NCI-H1436 (cell line): ENCODE data around the gene GPS2.

Experiments
- DNase-seq: peaks from one replicate; lab custom pipeline; 2025; lab: John Stamatoyannopoulos, UW

GPS2 gene, protein sequence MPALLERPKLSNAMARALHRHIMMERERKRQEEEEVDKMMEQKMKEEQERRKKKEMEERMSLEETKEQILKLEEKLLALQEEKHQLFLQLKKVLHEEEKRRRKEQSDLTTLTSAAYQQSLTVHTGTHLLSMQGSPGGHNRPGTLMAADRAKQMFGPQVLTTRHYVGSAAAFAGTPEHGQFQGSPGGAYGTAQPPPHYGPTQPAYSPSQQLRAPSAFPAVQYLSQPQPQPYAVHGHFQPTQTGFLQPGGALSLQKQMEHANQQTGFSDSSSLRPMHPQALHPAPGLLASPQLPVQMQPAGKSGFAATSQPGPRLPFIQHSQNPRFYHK

DNA sequence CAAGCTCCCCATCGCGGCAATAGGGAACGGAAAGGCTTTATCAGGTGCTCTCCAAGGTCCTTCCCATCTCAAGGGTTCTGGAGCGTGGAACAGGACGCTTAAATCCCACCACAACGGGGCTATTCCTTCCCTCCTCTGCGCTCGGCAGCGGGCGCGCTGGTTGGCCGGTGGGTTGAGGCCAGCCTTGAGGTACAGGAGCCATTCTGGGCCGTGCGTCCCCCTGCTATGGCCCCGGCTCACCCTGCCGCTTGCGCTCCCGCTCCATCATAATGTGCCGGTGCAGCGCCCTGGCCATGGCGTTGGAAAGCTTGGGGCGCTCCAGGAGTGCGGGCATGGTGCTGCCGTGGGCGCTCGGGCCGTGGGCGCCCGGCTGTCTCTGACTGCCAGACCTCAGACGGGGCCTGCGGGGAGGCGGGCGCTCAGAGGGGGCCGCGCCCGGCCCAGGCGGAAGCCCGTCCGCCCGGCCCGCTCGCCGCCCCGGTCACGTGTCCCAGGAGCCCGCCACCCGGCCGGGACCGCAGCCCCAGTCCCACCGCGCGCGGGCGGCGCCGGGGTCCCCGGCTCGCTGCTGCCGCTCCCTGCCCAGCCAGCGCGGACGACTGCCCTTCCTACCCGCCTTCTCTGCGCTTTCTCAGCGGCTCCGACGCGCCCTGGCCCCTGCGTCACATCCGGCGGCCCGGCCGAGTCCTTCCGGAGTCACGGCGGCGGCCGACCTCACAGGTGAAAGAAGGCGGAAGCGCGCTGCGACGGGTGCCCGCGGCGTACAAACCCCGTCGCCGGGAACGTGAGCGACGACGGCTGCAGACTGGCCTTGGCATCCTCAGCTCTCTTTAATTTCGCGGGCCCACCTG is at the start of gene GPS2:
Gene GPS2 (minus strand): TSS at position 642 of the 851 bp plus-strand sequence. CDS start 308 bp downstream, at position 334.
- DNase-seq: peak; percentile 87

DNA sequence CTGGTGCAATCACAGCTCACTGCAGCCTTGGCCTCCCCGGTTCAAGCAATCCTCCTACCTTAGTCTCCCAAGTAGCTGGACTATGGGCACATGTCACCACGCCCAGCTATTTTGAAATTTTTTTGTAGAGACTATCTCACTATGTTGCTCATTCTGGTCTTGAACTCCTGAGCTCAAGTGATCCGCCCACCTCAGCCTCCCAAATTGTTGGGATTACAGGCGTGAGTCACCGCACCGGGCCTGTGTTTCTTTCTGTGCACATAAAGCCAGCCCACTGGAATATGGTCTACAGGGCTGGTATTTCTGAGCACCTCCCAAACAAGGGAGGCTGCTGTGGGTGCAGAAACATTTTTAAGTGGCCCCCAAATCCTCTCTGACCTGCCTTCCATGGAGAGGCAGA is 48.2 kb upstream of the GPS2 start:
- DNase-seq: no peak

DNA sequence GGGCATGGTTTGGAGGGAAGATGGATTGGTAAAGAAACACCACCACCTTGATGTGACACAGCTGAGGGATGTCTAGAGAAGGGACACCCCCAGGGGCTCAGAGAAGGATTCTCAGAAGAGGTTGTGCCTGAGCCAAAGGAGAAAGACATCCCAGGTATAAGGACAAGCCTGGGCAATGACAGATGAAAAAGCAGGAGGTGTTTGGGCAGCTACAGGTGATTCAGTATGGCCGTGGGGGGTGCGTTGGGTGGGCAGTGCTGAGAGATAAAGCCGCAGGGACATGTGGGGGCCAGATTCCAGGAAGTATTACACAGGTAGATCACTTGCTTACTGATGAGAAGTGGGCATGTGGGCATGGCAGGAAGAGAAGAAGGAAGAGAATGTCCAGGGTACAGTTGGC is 46.7 kb upstream of the GPS2 start:
- no peak for DNase-seq

DNA sequence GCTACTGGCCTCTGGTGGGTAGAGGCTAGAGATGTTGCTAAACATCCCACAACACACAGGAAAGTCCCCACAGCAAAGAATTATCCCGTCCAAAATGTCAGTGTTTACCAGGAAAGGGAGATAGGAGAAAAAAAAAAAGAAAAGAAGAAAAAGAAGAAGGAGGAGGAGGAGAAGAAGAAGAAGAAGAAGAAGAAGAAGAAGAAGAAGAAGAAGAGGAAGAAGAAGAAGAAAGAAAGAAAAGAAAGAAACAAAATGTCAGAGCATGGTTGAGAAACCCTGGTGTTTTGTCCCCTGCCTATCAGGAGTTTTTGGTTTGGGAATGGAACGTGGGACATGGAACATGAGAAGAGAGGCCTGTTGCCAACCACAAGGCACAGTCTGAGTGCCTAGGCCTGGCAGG is 42.2 kb upstream of the GPS2 start:
- DNase-seq: no peak

DNA sequence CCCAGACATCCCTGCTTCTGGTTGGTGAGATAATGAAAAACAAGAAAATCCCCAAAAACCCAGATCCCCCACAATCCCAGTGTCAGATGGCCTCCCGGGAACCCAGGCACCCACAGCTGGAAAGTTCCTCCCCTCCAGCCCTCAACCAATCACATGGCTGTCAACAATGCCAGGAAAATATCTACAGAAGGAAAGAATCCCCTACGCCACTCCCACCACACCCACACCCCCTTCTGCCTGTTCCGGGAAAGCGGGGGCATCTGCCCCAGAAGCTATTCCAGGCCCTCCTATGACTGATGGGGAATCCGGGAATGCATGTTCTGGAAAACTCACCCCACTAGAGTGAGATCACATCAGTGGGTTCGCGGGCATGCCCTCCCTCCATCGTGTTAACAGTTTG is 41.6 kb upstream of the GPS2 start:
- no peak for DNase-seq

DNA sequence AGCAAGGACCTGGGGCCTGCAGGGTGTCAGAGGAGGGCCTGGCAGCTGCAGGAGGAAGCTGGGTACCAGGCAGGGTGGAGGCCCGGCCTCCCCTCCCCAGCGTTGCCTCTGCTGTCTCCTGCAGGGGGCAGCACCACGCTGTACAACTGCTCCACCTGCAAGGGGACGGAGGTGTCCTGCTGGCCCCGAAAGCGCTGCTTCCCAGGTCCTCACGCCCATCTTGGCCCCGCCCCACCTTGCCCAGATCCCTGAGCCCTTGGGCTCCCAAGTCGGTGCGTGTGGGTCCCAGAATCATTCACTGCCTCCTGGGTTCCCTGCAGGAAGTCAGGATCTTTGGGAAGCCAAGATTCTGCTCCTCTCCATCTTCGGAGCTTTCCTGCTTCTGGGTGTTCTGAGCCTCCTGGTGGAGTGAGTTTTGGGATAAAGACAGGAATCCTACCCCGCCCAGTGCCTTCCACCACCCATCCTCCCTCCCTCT is 41.0 kb upstream of the GPS2 start:
- peak; percentile 59 for DNase-seq

DNA sequence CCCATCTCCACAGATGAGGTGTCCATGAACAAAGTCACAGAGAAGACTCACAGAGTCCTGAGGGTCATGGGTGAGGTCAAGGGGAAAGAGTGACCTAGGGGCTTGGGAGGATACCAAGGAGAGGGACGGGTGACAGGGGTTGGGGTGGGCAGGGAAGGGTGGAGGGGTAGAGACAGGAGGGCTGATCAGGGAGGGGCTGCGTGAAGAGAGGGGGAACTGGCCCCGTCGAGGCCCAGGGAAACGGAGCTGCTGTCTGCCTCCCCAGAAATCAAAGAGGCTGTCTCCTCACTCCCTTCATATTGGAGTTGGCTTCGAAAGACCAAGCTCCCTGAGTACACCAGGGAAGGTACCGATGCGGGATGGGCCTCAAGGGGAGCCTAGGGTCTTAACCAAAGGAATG is 40.4 kb upstream of the GPS2 start:
- no peak for DNase-seq

DNA sequence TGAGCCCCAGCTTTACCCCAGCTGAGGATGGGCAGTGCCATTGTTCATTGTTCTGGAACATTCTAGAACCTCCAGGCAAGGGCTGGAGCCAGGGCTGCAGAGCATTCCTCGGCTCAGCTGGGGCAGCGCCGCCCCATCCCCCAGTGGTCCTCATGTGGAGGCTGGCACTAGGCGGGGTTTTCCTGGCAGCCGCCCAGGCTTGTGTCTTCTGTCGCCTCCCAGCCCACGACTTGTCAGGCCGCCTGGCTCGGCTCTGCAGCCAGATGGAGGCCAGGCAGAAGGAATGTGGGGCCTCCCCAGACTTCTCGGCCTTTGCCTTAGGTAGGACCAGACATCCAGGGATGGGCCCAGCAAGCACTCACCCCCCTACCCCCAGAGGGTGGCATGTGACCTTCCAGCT is 39.9 kb upstream of the GPS2 start, which contains the start of gene TMEM95:
Gene TMEM95 (plus strand): TSS at position 104 of the 400 bp plus-strand sequence. CDS start 49 bp downstream, at position 153.
- no peak for DNase-seq

DNA sequence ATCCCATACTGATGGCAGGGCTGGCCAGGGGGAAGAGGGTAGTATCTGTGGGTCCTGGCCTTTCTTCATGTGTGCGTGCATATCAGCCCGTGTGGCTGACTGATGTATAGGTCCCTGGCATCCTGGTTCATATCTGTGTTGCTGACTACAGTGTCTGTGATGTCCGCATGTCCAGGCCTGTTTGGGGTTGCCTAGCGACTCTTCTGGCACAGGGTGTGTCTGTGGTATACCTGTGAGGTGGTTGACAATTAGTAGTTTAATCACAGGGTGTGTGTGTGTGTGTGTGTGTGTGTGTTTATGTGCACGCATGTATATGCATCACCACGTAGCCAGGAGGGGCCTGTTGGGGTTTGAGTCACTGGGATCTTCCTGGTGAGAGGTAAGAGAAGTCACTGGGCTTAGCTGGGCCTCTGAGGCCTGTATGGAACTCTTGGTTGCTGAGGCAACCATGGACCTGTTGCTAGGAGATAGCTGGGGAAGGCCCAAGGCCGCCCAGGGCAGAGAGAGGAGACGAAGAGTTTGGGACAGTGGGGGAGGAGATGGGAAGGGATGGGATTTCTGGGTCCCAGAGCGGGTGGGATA is 39.2 kb upstream of the GPS2 start:
- DNase-seq: no peak

DNA sequence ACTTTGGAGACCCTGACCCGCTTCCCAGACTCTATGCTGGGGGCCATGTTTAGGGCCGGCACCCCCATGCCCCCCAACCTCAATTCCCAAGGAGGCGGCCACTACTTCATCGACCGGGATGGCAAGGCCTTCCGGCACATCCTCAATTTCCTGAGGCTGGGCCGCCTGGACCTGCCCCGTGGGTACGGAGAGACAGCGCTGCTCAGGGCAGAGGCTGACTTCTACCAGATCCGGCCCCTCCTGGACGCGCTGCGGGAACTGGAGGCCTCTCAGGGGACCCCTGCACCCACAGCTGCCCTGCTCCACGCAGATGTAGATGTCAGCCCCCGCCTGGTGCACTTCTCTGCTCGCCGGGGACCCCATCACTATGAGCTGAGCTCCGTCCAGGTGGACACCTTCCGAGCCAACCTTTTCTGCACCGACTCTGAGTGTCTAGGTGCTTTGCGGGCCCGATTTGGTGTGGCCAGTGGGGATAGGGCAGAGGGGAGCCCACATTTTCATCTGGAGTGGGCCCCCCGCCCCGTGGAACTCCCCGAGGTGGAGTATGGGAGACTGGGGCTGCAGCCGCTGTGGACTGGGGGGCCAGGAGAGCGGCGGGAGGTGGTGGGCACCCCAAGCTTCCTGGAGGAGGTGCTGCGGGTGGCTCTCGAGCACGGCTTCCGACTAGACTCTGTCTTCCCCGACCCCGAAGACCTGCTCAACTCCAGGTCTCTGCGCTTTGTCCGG is 37.9 kb upstream of the GPS2 start:
- no peak for DNase-seq

DNA sequence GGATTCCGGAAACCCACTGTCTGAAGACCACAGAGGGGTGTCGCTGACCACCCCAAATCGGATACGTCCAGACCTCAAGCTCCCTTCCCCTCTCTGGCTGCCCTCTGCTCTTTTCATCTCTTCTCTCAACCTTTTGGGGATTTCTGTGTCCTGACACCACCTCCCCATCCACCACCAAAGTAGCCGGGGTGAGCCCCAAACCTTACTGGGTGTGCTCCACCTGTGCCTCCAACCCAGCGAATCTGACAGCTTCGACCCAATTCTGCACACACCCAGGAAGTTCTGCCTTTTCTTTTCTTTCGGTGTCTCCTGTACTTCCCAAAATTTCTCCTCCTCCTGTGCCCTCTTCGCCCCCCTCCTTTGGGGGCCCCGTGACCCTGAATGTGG is 37.3 kb upstream of the GPS2 start:
- DNase-seq: no peak

DNA sequence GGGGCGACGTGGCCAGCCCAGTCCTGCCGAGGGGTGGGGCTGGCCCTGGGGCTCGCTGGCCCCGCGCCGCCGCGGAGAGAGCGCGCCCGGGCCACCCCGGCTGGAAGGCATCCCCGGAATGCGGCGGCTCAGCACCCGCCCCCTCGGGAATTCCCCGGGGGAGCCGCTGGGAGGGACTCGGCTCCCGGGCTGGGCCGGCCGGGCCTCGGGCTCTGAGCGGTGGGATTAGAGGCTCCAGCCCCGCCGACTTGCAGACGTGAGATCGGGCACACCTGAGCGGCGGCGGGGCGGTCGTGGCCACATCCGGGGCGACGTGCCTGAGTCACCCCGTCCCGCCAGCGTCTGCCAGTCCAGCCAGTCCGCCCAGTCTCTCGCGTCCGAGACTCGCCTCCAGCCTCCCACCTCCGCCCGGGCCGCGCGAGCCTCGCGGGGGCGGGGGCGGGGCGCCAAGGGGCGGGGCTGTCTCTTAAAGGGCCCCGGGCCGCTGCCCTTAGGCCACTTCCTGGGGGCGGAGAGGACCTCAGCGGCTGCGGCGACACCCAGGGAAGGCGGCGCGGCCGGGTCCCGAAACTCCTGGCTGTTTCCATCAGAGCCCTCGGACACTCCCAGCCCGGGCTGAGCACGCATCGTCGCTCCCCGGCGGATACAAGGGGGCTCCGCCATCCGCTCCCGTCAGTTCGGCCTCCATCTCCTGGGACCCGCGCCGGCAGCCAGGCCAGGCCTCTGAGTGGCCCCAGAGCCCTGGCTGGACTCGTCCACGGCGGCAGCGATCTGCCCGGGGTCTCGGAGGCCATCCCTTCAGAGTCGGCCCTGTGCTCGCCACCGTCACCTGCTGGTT is 36.7 kb upstream of the GPS2 start, which contains the start of gene KCTD11:
Gene KCTD11 (plus strand): TSS at position 498 of the 838 bp plus-strand sequence.
- no peak for DNase-seq

DNA sequence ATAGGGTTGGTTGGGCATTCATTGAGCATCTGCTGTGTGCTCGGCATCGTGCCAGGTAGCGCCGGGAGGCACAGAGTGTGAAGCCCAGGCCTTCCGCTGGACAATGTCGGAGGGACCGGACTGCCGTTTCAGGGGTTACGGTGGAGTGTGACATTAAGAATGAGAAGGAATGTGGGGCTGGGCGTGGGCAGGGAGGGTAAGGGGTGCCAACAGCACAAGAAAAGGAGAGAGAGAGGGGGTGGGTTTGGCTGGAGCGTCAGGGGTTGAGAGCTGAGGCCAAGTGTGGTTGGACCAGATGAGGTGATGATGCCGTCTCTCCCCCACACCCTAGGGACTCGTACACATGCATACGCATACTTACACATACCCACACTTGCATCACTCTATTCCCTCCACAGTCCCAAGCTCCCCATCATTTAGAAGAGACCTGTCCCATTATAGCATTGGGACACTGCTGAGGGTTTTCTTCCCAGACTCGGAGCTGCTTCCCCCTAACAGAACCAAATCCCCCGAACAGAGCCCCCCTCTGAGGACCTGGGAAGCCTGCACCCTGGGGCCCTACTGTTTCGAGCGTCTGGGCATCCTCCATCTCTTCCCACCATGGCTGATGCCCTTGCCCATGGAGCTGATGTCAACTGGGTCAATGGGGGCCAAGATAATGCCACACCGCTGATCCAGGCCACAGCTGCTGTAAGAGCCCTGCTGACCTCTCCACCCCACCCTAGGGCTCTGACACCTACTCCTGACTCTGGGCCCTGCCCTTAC is 33.5 kb upstream of the GPS2 start:
- DNase-seq: no peak

DNA sequence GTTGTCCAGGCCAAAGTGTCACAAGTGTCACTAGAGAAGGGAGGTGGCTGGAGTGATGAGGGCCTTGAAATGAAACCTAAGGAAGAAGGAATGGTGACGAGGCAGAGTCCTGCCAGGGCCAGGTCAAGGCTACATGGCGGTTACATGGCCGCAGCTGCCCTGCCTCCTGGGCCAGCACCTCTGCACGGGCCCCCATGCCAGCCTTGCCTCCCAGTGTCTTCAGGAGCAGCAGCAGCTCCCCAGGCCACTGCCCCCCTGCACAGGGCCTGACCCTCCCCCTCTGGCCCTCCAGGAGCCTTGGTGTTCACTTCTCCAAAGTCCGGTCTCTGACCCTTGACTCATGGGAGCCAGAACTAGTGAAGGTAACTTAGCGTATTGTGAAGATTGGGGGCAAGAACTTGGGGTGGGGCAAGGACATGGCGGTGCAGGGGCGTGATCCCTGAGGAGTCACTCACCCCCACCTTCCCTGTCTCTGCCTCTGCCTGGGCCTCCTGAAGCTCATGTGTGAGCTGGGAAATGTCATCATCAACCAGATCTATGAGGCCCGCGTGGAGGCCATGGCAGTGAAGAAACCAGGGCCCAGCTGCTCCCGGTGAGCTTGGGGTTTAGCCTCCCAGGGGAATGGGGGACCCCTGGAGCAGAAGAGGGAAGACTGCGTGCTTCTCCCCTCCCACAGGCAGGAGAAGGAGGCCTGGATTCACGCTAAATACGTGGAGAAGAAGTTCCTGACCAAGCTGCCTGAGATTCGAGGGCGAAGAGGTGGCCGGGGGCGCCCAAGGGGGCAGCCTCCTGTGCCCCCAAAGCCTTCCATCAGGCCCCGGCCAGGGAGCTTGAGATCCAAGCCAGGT is 32.7 kb upstream of the GPS2 start:
- DNase-seq: no peak

DNA sequence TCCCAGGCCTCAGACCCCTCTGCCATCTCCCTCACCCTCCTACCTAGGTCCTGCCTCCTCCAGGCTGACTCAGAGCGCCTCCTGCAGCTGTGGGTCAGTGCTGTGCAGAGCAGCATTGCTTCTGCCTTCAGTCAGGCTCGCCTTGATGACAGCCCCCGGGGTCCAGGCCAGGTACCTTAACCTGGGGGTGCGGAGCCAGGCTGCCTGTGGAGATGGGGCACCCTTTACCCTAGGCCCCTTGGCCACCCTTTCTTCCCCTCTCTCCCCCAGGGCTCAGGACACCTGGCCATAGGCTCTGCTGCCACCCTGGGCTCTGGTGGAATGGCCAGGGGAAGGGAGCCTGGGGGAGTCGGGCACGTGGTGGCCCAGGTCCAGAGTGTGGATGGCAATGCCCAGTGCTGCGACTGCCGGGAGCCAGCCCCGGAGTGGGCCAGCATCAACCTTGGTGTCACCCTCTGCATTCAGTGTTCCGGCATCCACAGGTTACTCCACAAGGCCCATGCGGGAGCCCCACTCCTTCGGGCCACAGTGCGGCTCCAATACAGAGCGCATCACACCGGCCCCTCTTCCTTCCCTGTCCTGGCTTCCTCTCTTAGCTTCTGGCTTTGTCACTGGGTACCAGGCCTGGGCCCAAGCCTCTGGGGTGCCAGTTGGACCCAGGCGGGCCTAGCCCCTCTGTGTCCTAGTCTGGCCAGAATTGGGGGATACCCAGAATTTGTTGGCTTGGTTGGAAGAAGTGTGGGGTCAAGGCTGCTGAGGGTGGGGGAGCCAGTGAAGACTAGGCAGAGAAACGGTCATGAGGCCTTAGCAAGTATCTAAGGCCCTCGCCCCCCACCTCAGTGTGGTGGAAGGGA is 31.8 kb upstream of the GPS2 start:
- no peak for DNase-seq

DNA sequence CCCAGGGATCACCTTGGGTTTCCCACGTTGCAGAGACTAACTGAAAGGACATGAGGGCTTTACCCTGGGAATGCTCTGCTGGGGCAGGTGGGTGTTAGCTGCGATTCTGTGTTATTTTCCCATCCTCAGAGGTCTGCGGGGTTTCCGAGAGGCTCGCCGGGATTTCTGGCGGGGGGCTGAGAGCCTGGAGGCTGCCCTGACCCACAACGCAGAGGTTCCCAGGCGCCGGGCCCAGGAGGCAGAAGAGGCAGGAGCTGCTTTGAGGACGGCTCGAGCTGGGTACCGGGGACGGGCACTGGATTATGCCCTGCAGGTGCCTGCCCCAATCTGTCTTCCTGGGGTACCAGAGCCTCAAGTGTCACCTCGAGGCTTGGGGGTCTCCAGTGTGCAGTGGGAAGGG is 28.1 kb upstream of the GPS2 start:
- DNase-seq: no peak

DNA sequence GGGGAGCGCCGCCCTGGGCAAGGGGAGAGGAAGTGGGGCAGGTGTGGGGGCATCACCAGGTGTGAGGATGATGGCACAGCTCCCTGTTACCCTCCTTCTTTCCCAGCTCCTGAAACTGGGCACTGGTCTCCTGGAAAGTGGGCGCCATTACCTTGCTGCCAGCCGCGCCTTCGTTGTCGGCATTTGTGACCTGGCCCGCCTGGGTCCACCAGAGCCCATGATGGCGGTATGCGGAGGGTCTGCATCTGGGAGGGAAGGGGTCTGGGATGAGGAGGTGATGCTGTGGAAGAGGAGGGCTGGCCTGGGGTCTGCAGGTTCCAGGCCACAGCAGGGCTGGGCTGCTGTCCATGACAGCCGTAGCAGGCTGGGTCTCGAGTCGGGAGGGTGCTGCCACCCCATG is 26.7 kb upstream of the GPS2 start:
- no peak for DNase-seq

DNA sequence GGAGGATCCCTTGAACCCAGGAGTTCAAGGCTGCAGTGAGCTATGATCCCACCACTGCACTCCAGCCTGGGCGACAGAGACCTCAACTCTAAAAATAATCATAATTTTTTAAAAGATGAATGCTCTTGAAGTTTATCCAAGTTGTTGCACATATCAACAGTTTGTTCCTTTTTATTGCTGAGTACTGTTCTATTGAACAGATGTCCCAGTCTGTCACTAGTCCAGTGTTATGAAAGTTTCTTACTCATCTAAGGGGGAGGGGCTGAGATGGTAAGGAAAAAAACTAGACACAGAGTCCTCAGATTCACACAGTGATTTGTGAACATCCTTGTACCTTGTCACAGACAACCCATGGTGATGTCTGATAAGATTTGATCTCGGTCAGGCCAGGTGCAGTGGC is 25.0 kb upstream of the GPS2 start:
- no peak for DNase-seq
